RWPE1 (cell line): ENCODE data around the gene CAMK1D.
A peak's percentile ranks its signal among the peaks of the same experiment; 100 is the strongest.

Source experiments
- CTCF ChIA-PET: fragments of 350-600 bp; sonication (Branson Sonifier 250); formaldehyde crosslinking; extraction: SDS; loops from one replicate; lab custom pipeline; 2021; lab: Yijun Ruan, JAX
- POLR2A ChIA-PET: fragments of 400-600 bp; formaldehyde crosslinking; extraction: SDS; loops from one replicate; lab custom pipeline; 2020; ENCODE audit warnings: antibody characterized with exemption; ENCODE audit not compliant: low non-redundant PET; lab: Yijun Ruan, JAX
- DNase-seq: peaks from one replicate; pipeline ENCODE4 v3.0.0; 2012; ENCODE audit warnings: low spot score
- H3K27ac ChIP-seq: fragments of 450-650 bp; 2 replicates; pipeline ENCODE4 v1.5.1; 2017
- TF ChIP-seq, protein P1 (sequence below): fragments of 450-650 bp; conservative IDR thresholded peaks from 2 replicates; pipeline ENCODE4 v1.5.1; 2017; ENCODE audit warnings: low read depth, mild to moderate bottlenecking

Gene CAMK1D

DNA sequence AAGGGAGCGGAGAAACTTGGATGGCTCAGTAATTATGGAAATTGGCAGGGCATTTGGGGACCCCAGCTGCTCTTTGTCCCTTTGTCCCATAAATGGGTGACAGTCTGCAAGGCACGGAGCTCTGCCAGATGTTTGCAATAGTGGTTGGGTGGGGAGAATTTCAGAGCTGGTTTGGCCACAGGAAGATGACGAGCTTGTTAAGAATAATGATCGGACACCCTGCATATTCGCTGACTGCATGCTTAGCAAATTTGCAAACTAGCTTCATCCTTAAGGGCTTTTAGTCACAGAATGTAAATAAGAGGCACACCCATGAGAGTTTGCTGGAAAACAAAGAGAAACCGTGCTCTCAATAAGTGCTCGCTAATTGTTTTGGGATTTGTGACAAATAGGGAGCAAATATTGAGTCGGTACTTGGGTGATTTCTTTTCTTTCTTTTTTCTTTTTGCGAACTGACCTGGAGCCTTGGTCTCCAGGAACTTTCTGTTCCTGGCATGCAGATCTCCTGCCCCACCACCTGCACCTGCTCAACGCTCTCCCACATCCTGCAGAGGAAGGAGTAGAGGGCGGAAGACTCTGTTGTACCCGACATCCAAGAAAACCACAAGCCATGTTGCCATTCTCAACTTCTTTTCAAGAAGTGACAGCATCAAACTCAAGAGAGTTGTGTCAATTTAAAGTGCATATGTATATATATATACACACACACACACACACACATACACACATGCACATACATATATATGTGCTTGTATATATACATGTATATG, 238.9 kb downstream of the CAMK1D start:
- POLR2A ChIA-PET, result interaction anchor here (0.6 kb wide), 2 partner anchors 15 to 262 kb away, joined by 3 to 13 read pairs; no protein-coding TSS in a partner anchor
- TF ChIP-seq, protein P1, sequence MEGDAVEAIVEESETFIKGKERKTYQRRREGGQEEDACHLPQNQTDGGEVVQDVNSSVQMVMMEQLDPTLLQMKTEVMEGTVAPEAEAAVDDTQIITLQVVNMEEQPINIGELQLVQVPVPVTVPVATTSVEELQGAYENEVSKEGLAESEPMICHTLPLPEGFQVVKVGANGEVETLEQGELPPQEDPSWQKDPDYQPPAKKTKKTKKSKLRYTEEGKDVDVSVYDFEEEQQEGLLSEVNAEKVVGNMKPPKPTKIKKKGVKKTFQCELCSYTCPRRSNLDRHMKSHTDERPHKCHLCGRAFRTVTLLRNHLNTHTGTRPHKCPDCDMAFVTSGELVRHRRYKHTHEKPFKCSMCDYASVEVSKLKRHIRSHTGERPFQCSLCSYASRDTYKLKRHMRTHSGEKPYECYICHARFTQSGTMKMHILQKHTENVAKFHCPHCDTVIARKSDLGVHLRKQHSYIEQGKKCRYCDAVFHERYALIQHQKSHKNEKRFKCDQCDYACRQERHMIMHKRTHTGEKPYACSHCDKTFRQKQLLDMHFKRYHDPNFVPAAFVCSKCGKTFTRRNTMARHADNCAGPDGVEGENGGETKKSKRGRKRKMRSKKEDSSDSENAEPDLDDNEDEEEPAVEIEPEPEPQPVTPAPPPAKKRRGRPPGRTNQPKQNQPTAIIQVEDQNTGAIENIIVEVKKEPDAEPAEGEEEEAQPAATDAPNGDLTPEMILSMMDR, result no peak
- no peak overlapping the region for H3K27ac ChIP-seq
- DNase-seq, result peak; percentile 58
- CTCF ChIA-PET, result interaction anchor here (1.1 kb wide), 1 partner anchor 26 kb away, joined by 3 read pairs; no protein-coding TSS in a partner anchor

DNA sequence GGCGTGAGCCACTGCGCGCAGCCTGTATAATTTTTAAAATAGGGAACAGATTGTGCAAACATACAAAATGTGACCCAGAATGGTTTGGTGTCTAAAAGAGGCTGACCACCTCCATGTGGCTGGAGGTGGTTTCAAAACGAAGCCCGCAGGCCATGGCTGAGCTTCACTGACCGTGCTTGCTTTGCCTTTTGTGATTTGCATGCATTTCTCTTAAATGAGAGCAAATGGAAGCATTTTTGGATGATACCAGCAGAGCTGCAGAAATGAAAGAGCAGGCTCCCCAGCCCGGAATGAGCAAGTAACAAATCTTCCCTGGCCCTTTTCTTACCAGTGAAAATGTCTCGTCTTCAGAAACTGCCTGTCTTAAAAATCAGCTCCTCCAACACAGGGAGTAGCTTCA, 239.9 kb downstream of the CAMK1D start:
- H3K27ac ChIP-seq, result no peak overlapping the region
- CTCF ChIA-PET, result no interaction called here
- TF ChIP-seq, protein P1, result no peak
- POLR2A ChIA-PET, result no interaction called here
- DNase-seq, result no peak

DNA sequence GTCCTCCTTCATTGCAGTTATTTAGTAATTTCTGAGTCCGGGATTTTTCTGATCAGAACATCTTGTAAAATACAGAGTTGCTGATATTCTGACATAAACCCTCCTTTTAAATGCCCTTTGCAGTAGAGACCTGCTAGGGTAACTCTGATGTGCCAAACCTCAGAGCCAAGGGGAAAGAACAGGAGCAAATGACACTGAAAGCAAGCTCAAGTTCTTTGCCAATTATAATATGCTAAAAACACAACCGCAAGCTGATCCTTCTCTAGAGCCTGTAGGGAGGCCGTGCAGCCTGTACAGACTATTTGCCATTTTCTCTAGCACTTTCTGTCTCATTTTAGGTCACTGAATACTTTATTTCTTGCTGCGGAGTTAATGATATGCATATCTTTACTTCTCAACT, 240.4 kb downstream of the CAMK1D start:
- H3K27ac ChIP-seq, result no peak overlapping the region
- TF ChIP-seq, protein P1, result no peak
- POLR2A ChIA-PET, result no interaction called here
- DNase-seq, result no peak
- CTCF ChIA-PET, result no interaction called here

DNA sequence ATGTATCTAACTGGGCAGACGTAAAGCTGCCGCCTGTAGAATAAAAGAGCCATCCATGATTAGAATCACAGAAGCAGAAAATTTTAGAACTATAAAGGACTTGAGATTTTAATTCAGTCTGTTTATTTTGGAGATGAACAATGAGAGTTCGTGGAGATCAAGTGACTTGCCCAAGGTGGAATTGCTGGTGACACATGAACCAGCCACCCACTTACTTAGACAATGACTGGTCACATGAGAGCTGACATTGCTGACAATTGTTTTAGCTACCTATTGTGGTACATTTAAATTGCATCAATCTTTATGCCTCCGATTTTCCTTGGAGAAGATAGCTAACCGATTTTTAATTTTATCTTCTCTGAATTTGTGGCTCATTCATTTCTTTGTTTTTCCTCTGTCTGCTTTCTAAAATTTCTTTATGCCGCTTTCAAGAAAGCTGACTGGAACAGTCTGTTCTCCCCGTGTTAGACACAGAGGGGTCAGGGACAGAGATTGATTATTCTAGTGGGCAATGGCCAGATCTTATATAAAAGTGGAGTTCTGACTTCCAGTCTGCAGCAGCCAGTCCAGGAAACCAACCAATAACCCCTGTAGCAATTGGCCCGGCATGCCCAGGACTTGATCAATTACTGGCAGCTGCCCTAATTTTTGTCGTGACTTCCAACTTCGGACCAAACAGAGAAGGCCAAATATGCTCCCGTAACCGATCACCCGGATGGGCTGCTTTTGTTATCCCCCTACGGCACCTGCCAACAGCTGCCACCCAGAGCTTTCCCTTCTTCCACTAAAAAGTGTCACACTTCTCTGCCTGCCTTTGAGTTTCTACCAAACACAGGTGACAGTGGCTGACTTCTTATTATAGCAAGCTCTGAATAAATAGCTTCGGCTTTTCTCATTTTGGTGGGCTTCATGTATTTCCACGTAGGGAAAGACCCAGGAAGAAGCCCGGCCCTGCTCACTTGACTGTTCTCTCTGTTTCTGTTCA, 241.6 kb downstream of the CAMK1D start:
- TF ChIP-seq, protein P1, result no peak
- no peak overlapping the region for H3K27ac ChIP-seq
- ChIA-PET CTCF (interaction anchor here (0.6 to 0.8 kb wide), 2 partner anchors 339 to 376 kb away, joined by 3 to 9 read pairs; no protein-coding TSS in a partner anchor), POLR2A (no interaction called here)
- DNase-seq, result no peak

DNA sequence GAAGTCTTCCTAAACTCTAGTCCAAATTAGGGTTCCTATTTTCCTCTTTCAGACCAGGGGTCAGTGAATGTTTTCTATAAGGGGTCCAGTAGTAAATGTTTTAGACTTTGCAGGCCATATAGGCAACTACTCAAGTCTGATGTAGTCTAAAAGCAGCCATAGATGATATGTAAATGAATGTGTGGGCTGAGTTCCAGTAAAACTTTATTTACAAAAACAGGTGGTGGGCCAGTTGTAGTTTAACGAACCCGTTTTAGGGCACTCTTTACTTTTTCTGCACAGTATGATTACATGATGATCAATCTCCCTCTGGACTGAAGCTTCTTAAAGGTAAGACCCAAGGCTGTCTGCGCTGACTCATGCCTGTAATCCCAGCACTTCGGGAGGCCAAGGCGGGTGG, 243.6 kb downstream of the CAMK1D start:
- DNase-seq, result no peak
- POLR2A ChIA-PET, result no interaction called here
- CTCF ChIA-PET, result no interaction called here
- H3K27ac ChIP-seq, result no peak overlapping the region
- TF ChIP-seq, protein P1, result no peak

DNA sequence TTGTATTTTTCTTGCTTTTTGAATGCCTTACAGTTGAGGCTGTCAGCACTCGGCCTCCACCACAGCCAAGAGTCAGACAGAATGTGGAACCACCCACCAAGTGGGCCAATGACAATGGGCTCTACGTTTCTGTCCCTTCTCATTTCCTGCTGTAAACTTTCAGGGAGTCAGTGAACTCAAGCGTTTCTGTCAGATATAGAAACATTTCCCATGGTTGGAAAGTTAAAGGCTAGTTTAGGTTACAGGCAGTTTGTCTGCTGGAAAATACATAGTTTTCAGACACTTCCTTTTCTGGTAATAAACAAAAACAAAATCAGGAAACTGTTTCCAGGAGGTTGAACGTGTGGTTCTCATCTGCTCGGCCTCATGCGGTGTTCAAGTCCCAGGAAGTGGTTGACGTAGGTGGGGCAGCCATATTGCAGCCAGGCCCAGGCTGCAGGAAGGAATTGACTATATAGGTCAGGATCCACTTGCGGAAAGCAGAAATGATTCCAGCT, 245.1 kb downstream of the CAMK1D start:
- no peak overlapping the region for H3K27ac ChIP-seq
- TF ChIP-seq, protein P1, result no peak
- no peak for DNase-seq
- CTCF ChIA-PET, result no interaction called here
- POLR2A ChIA-PET, result no interaction called here
